Globus pallidus (tissue), 1 donor: ENCODE data around the gene TMEM30B.
A peak's percentile ranks its signal among the peaks of the same experiment; 100 is the strongest.
"Not testable (repeated sequence)": the region's sequence is repeated elsewhere in the genome, so short reads cannot be mapped to it uniquely, and the experiment has no call there.

Source experiments
- DNase-seq: peaks from one replicate; pipeline ENCODE4 v3.0.0-alpha.2; 2015; ENCODE audit warnings: low spot score

The TMEM30B gene

GRCh38 chr14:61266436-61266835, 14.7 kb downstream of the TMEM30B start:
- DNase-seq = no peak

GRCh38 chr14:61264651-61265050, 16.5 kb downstream of the TMEM30B start:
- no peak for DNase-seq

GRCh38 chr14:61264010-61264571, 17.0 kb downstream of the TMEM30B start:
- no peak for DNase-seq

GRCh38 chr14:61262082-61262481, 19.1 kb downstream of the TMEM30B start:
- DNase-seq = no peak

- DNase-seq = no peak
Observed at GRCh38 chr14:61260939-61261776, 20.0 kb downstream of the TMEM30B start.

- no peak for DNase-seq
Observed at GRCh38 chr14:61258985-61259384, 22.2 kb downstream of the TMEM30B start.

- no peak for DNase-seq
Observed at GRCh38 chr14:61257469-61258057, 23.6 kb downstream of the TMEM30B start.

- DNase-seq = no peak
Observed at GRCh38 chr14:61256826-61257468, 24.2 kb downstream of the TMEM30B start.

GRCh38 chr14:61255968-61256367, 25.2 kb downstream of the TMEM30B start:
- no peak for DNase-seq

- DNase-seq = no peak
Observed at GRCh38 chr14:61254808-61255526, 26.2 kb downstream of the TMEM30B start.

GRCh38 chr14:61253064-61253738, 27.9 kb downstream of the TMEM30B start:
- no peak for DNase-seq

- peak; percentile 78 for DNase-seq
Observed at GRCh38 chr14:61252369-61253063, 28.6 kb downstream of the TMEM30B start.

- no peak for DNase-seq
Observed at GRCh38 chr14:61250063-61250462, 31.1 kb downstream of the TMEM30B start.

- DNase-seq = no peak
Observed at GRCh38 chr14:61247935-61248334, 33.2 kb downstream of the TMEM30B start.

- no peak for DNase-seq
Observed at GRCh38 chr14:61246721-61247120, 34.4 kb downstream of the TMEM30B start.

GRCh38 chr14:61244009-61244408, 37.1 kb downstream of the TMEM30B start:
- DNase-seq = no peak

- DNase-seq = no peak
Observed at GRCh38 chr14:61240206-61240605, 40.9 kb downstream of the TMEM30B start.

- DNase-seq = not testable (repeated sequence)
Observed at GRCh38 chr14:61239285-61239684, 41.9 kb downstream of the TMEM30B start.

GRCh38 chr14:61238611-61239245, 42.4 kb downstream of the TMEM30B start:
- DNase-seq = no peak

- no peak for DNase-seq
Observed at GRCh38 chr14:61234215-61234916, 46.8 kb downstream of the TMEM30B start.
